ENCODE measurements around the gene MN1. TPM values are rescaled to one million over a fixed set of nuclear protein-coding genes. Genes with fewer than 3 reads are reported as not detected.

Gene MN1
- total and polyA plus RNA-seq, 5 donors, result 3.8 to 12.2 (median 10.1) TPM

- no peak overlapping the region for H3K27ac ChIP-seq (ENCODE audit: low read length)
- H3K4me3 ChIP-seq (ENCODE audit: low read length), result no peak overlapping the region
- peaks cover 5% of the 10 kb centered on the region for H3K4me1 ChIP-seq (ENCODE audit: control insufficient read depth, insufficient read depth, low read length)
- ATAC-seq (no peak), DNase-seq (no peak)
- intact Hi-C loops (cut with DNase I), result no loop called here
- H3K27me3 ChIP-seq (ENCODE audit: control insufficient read depth, insufficient read depth), result no peaks in the 10 kb centered on the region
- no peaks in the 10 kb centered on the region for H3K9me3 ChIP-seq (ENCODE audit: control insufficient read depth, low read length)
- WGBS, result 80% methylated on average over 9 of the region's 9 CpGs
Measured at GRCh38 chr22:27774200-27774599, 27.4 kb downstream of the MN1 start.

GRCh38 chr22:27772984-27773498, 28.5 kb downstream of the MN1 start:
- no peak for ATAC-seq
- WGBS, result 76% methylated on average over 18 of the region's 18 CpGs
- intact Hi-C loops (cut with DNase I), result no loop called here
- Histone ChIP-seq H3K9me3 (ENCODE audit: control insufficient read depth, low read length) (no peaks in the 10 kb centered on the region), H3K27me3 (ENCODE audit: control insufficient read depth, insufficient read depth) (no peaks in the 10 kb centered on the region), H3K4me1 (ENCODE audit: control insufficient read depth, insufficient read depth, low read length) (peaks cover 5% of the 10 kb centered on the region), H3K4me3 (ENCODE audit: low read length) (no peak overlapping the region), H3K27ac (ENCODE audit: low read length) (no peak overlapping the region)
- DNase-seq, result no peak

- H3K4me1 ChIP-seq (ENCODE audit: control insufficient read depth, insufficient read depth, low read length), result peaks cover 5% of the 10 kb centered on the region
- 87% methylated on average over 16 of the region's 16 CpGs for WGBS
- no peaks in the 10 kb centered on the region for H3K9me3 ChIP-seq (ENCODE audit: control insufficient read depth, low read length)
Measured at GRCh38 chr22:27772081-27772983, 29.2 kb downstream of the MN1 start.

GRCh38 chr22:27771637-27772036, 29.9 kb downstream of the MN1 start:
- 94% methylated on average over 5 of the region's 5 CpGs for WGBS
- intact Hi-C loops (cut with DNase I), result no loop called here
- peaks cover 5% of the 10 kb centered on the region for H3K4me1 ChIP-seq (ENCODE audit: control insufficient read depth, insufficient read depth, low read length)
- no peak for ATAC-seq
- H3K27me3 ChIP-seq (ENCODE audit: control insufficient read depth, insufficient read depth), result no peaks in the 10 kb centered on the region
- no peak overlapping the region for H3K27ac ChIP-seq (ENCODE audit: low read length)
- H3K9me3 ChIP-seq (ENCODE audit: control insufficient read depth, low read length), result no peaks in the 10 kb centered on the region
- no peak overlapping the region for H3K4me3 ChIP-seq (ENCODE audit: low read length)
- no peak for DNase-seq

More at GRCh38 chr22:27772081-27772983, 29.2 kb downstream of the MN1 start:
- Histone ChIP-seq H3K27me3 (ENCODE audit: control insufficient read depth, insufficient read depth) (no peaks in the 10 kb centered on the region), H3K4me3 (ENCODE audit: low read length) (no peak overlapping the region), H3K27ac (ENCODE audit: low read length) (no peak overlapping the region)
- ATAC-seq (no peak), DNase-seq (no peak)
- intact Hi-C loops (cut with DNase I), result no loop called here

GRCh38 chr22:27769012-27769411, 32.5 kb downstream of the MN1 start:
- H3K27me3 ChIP-seq (ENCODE audit: control insufficient read depth, insufficient read depth), result no peaks in the 10 kb centered on the region
- no peaks in the 10 kb centered on the region for H3K4me1 ChIP-seq (ENCODE audit: control insufficient read depth, insufficient read depth, low read length)
- no peak overlapping the region for H3K4me3 ChIP-seq (ENCODE audit: low read length)
- H3K9me3 ChIP-seq (ENCODE audit: control insufficient read depth, low read length), result no peaks in the 10 kb centered on the region
- 89% methylated on average over 3 of the region's 3 CpGs for WGBS
- peak overlapping the region; percentile 24 for H3K27ac ChIP-seq (ENCODE audit: low read length)
- ATAC-seq, result no peak
- intact Hi-C loops (cut with DNase I), result no loop called here
- DNase-seq, result no peak

- no peak for DNase-seq
- intact Hi-C loops (cut with DNase I), result no loop called here
- no peaks in the 10 kb centered on the region for H3K27me3 ChIP-seq (ENCODE audit: control insufficient read depth, insufficient read depth)
- no peak for ATAC-seq
- no peak overlapping the region for H3K4me3 ChIP-seq (ENCODE audit: low read length)
- no peak overlapping the region for H3K27ac ChIP-seq (ENCODE audit: low read length)
- 80% methylated on average over 2 of the region's 2 CpGs for WGBS
- no peaks in the 10 kb centered on the region for H3K4me1 ChIP-seq (ENCODE audit: control insufficient read depth, insufficient read depth, low read length)
- H3K9me3 ChIP-seq (ENCODE audit: control insufficient read depth, low read length), result no peaks in the 10 kb centered on the region
Measured at GRCh38 chr22:27768027-27768653, 33.4 kb downstream of the MN1 start.

GRCh38 chr22:27766679-27767078, 34.9 kb downstream of the MN1 start:
- Histone ChIP-seq H3K4me1 (ENCODE audit: control insufficient read depth, insufficient read depth, low read length) (no peaks in the 10 kb centered on the region), H3K27me3 (ENCODE audit: control insufficient read depth, insufficient read depth) (no peaks in the 10 kb centered on the region), H3K9me3 (ENCODE audit: control insufficient read depth, low read length) (no peaks in the 10 kb centered on the region), H3K4me3 (ENCODE audit: low read length) (no peak overlapping the region), H3K27ac (ENCODE audit: low read length) (no peak overlapping the region)
- intact Hi-C loops (cut with DNase I), result no loop called here
- 98% methylated on average over 3 of the region's 3 CpGs for WGBS
- ATAC-seq (no peak), DNase-seq (no peak)

- WGBS, result 94% methylated on average over 15 of the region's 15 CpGs
- H3K27me3 ChIP-seq (ENCODE audit: control insufficient read depth, insufficient read depth), result no peaks in the 10 kb centered on the region
- H3K4me3 ChIP-seq (ENCODE audit: low read length), result no peak overlapping the region
- DNase-seq (no peak), ATAC-seq (no peak)
- no peaks in the 10 kb centered on the region for H3K4me1 ChIP-seq (ENCODE audit: control insufficient read depth, insufficient read depth, low read length)
- intact Hi-C loops (cut with DNase I), result no loop called here
- no peaks in the 10 kb centered on the region for H3K9me3 ChIP-seq (ENCODE audit: control insufficient read depth, low read length)
- no peak overlapping the region for H3K27ac ChIP-seq (ENCODE audit: low read length)
Measured at GRCh38 chr22:27765706-27766291, 35.8 kb downstream of the MN1 start.

- no peaks in the 10 kb centered on the region for H3K27me3 ChIP-seq (ENCODE audit: control insufficient read depth, insufficient read depth)
- no peak overlapping the region for H3K4me3 ChIP-seq (ENCODE audit: low read length)
- no peak for ATAC-seq
- 96% methylated on average over 3 of the region's 3 CpGs for WGBS
- no peaks in the 10 kb centered on the region for H3K9me3 ChIP-seq (ENCODE audit: control insufficient read depth, low read length)
- intact Hi-C loops (cut with DNase I), result no loop called here
- DNase-seq, result no peak
- H3K4me1 ChIP-seq (ENCODE audit: control insufficient read depth, insufficient read depth, low read length), result no peaks in the 10 kb centered on the region
- H3K27ac ChIP-seq (ENCODE audit: low read length), result no peak overlapping the region
Measured at GRCh38 chr22:27764722-27765236, 36.8 kb downstream of the MN1 start.

- intact Hi-C loops (cut with DNase I), result no loop called here
- Histone ChIP-seq H3K27me3 (ENCODE audit: control insufficient read depth, insufficient read depth) (no peaks in the 10 kb centered on the region), H3K9me3 (ENCODE audit: control insufficient read depth, low read length) (no peaks in the 10 kb centered on the region), H3K4me1 (ENCODE audit: control insufficient read depth, insufficient read depth, low read length) (no peaks in the 10 kb centered on the region), H3K4me3 (ENCODE audit: low read length) (no peak overlapping the region), H3K27ac (ENCODE audit: low read length) (no peak overlapping the region)
- 66% methylated on average over 15 of the region's 15 CpGs for WGBS
- ATAC-seq, result no peak
- no peak for DNase-seq
Measured at GRCh38 chr22:27761665-27762064, 39.9 kb downstream of the MN1 start.

- Histone ChIP-seq H3K4me1 (ENCODE audit: control insufficient read depth, insufficient read depth, low read length) (no peaks in the 10 kb centered on the region), H3K9me3 (ENCODE audit: control insufficient read depth, low read length) (no peaks in the 10 kb centered on the region), H3K4me3 (ENCODE audit: low read length) (no peak overlapping the region), H3K27me3 (ENCODE audit: control insufficient read depth, insufficient read depth) (no peaks in the 10 kb centered on the region), H3K27ac (ENCODE audit: low read length) (no peak overlapping the region)
- no peak for ATAC-seq
- DNase-seq, result no peak
- 74% methylated on average over 7 of the region's 7 CpGs for WGBS
- intact Hi-C loops (cut with DNase I), result no loop called here
Measured at GRCh38 chr22:27761000-27761399, 40.6 kb downstream of the MN1 start.
